Epidermal melanocyte (primary cell): ENCODE data around the gene CHST13.

Experiments
- DNase-seq: peaks from one replicate; pipeline ENCODE4 v3.0.0; 2011; ENCODE audit warnings: low spot score; ENCODE audit not compliant: insufficient read length

Gene CHST13

DNA sequence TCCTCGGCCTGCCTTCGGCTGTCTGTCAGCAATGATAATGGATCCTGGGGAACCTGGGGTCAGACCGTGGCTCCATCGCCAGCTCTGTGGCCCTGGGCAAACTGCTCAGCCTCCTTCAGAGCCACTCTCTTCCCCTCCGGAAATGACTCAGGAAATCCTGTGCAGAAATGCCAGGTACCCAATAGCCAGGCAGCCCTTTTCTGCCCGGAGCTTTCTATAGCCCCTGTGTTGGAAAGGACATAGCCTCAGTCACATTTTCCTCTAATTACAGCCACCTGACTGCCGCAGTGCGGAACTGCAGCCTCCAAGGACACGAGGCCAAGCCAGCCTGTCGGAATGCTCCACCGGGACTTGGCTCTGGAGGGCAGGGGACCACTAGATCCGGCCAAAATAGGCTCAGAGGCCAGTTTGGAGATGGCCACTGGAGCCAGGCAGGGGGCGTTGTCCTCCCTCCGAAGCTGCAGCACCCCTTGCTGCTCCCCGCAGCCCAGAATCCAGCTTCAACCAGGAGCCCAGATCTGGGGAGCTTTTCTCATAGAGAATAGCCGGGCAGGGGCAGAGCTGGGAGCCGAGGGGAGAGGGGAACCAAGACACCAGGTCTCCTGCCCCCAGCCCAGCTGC is 36.7 kb upstream of the CHST13 start:
- DNase-seq, result no peak

DNA sequence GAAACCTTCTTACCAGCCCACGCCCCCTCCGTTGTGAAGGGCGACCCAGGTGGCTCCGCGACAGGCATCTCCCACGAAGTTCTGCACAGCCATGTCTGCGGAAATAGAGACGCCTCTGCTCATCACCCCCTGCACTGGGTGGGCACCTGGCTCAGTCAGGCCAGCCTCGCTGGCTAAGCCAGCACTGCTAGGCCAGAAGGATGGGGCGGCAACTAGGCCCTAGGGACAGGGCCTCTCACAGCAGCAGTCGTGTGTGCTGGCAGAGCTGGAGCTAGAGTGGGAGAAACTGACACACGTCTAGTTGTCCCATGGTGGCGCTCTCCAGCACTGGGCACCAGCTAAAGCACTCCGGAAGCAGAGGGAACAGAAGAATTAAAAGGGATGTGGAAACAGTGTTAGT is 35.8 kb upstream of the CHST13 start:
- no peak for DNase-seq

DNA sequence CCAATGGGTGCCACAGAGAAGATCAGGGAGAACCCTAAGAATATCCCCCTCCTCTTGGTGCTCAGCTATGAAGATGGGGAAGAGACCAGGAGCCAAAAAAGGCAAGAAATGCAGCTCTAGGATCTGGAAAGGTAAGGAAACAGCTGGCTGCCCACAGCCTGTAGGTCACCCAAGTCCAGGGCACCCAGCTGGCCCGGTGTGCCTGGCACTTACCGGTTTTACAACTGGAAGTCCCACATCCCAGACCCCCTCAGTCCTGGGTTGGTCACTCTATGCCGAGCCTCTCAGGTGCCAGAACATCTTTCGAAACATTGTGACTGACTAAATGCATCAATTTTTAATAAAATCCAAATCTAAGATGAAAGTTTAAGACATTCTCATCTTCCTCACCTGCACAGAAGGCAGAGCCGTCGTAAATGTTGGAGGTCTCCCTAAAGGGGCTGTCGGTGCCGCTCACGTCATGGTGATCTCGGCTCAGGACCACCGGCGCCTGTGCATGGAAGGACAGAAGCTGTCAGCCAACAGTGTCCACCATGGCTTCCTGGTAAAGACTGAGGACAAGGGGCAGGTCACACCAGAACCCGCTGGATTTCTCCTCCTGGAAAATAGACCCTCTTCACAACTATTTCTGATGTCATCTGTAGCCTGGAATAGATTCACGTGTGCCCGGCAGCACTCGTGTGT is 34.9 kb upstream of the CHST13 start:
- DNase-seq, result no peak

DNA sequence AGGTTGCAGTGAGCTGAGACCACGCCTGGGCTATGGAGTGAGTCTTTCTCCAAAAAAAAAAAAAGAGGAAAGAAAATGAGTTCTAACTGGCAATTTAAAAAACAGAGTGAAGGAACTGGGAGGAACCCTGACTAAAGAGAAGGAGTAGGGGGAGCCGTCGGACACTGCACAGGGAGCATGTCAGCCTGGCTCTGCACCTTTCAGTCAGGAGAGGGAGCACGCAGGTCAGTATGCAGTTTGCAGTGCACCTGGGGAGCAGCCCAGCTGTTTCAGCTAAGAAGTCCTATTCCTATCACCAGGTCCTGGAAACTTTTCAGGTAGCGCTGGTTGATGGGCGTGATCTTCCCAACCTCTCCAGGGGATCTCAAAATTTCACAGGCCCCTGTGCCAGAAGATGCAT is 33.3 kb upstream of the CHST13 start:
- no peak for DNase-seq

- DNase-seq, result no peak
These were observed 32.5 kb upstream of the CHST13 start for GRCh38 chr3:126491221-126492013.

DNA sequence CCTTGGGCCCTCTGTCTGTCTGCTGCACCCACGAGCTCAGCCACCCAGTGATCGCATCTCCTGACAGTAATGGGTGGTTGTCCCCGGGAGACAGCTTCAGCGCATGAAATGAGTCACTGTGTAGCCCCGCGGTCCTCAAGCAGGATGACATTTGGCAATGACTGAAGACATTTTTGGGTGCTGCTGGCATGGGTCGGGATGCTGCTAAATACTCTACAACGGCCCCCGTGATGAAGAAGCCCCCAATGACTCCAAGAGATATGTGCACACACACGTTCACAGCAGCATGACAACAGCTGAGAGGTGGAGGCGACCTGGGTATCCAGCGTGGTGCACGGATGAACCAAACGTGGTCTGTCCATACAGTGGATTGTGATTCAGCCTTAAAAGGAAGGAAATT is 30.9 kb upstream of the CHST13 start:
- no peak for DNase-seq

DNA sequence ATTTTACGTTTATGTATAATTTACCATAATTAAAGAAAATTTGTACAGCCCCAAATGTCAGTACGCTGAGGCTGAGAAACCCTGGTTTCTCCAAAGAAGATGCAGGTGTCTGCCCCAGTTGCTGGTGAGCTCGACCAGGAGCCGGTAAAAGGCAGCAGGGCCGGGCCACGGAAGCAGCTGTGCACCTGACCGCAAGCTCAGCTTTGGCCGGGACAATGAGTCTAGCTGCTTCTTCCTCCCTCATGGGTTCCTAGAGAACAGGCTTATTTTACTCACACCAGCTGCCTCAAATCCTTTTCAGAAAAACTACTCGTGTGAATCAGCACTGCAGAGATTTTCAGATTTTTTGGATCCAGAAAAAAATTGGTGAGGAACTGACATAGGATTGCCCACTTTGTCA is 30.2 kb upstream of the CHST13 start:
- DNase-seq, result no peak

DNA sequence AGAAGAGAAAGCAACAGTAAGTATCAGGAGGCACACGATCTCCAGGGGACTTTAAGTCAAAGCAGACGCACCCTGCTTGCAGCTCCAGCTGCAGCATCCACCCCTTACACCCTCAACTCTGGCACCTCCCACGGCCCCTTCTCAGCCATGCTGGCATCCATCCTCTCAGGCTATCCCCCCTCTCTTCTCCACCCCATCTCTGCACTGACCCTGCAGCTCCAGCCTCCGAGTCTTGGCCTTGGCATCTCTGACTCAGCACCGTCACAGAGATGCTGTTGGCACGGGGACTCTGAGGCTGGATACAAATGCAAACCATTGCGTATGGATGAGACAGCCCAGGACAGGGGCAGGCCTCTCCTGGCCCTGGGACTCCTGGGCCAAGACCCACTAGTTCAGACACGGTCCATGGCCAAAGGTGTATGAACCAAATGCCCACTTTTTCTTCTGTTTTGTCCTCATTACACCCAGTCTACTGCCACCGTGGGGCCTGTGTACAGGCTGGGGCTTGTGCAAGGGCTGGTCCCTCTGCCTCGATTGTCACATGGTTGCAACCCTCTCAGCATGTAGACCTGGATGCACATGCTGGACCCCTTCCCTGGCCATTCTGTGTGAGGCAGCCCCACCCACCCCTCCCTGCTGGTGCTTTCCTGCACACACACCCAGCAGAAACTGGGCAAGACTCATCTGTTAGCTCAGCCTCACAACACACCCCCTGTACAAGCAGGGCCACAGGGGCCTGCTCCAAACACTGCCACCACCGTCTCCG is 29.6 kb upstream of the CHST13 start:
- DNase-seq, result no peak

DNA sequence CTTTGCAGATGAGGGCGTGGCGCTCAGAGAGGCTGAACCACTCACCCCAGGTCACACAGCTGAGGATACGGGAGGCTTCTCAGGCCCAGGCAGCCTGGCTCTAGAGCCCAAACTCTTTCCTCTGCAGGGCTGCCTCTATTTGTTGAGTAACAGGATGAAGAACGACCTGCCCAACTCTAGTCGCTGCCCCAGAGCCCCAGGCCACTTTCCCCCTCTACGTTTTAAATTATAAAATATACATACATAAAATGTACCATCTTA is 29.1 kb upstream of the CHST13 start:
- no peak for DNase-seq

GRCh38 chr3:126495786-126496185 is 28.2 kb upstream of the CHST13 start:
- no peak for DNase-seq

DNA sequence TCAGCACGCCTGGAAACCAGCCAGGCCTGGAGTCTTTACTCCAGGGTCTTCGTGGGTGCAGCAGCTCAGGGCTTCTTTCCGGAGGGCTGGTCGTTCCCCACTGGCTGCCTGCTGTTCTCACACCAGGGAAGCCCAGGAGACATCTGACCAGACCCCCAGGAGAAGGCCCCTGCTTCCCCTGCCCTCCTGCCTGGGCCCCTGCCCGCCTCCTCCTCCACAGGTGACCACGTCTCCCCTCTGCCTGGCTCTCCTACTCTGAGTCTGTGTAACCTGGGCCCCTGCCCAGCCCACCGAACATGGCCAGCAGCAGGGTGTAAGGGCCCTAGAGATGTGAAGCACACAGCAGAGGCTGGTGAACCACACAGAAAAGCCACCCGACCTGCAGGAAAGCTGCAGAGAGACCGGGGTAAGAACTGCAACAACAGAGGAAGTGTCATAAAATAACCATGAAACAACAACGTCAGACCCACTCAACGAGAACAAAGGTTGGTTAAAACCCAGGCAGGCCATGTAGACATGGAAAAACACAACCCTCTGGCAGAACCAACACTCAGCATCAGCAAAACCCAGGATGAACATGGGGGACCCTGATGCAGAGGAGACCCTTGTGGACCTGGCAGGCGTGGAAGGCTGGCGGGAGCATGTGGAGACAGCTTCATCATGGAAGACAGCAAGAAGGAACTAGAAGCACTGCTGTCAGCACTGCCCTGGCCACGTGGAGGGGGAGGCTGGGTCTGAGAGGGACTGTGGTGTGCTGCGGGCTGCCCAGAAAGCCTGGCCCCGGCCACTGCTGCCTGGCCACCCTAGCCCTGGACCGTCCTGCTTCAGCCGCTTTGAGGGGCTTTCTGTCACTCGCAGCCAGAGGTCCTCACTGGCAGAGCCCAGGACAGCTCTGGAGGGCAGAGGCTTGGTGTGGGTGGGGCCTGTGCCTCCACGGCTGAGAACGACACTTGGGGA is 26.8 kb upstream of the CHST13 start:
- DNase-seq, result no peak

DNA sequence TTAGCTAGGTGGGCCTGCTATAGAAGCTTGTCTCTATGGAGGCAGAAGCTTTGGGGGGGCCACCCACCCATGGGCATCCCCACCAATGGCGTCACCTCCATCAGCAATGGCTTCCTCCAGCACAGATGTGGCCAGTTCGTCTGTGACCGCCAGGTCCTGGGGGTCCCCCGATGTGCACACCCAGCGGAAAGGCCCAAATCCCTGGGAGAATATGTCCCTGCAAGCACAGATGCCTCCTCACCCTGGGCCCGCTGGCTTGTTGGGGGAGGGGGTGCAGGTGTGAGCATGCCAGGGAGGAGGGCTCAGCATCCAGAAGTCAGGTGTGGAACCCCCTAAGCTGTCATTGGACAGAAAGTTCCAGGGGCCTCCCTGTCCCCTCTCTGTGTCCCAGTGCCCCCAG is 26.0 kb upstream of the CHST13 start:
- no peak for DNase-seq

GRCh38 chr3:126498461-126498860 is 25.5 kb upstream of the CHST13 start:
- DNase-seq, result no peak

- DNase-seq, result no peak
These were observed 25.0 kb upstream of the CHST13 start for GRCh38 chr3:126498929-126499328.

GRCh38 chr3:126499401-126499800 is 24.6 kb upstream of the CHST13 start:
- no peak for DNase-seq

GRCh38 chr3:126500016-126500415 is 23.9 kb upstream of the CHST13 start:
- DNase-seq, result no peak

DNA sequence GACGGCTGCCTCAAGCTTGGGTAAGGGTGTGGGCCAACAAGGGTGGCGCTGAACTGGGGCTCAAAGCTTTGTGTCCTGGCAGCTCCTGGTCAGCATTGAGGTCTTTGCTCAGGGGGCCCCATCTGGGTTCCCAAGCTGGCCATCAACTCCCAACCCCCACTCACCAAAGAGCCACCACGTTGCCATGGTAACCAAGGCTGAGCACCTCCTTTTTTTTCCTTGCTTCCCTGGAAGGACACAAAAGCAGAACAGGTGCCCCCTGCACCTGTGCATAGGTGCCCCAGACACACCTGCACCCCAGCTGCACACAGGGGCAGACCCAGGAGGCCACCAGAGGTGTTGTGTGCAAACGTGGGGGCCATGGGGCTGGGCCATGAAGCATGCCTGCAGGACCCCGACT is 22.9 kb upstream of the CHST13 start:
- DNase-seq, result no peak

DNA sequence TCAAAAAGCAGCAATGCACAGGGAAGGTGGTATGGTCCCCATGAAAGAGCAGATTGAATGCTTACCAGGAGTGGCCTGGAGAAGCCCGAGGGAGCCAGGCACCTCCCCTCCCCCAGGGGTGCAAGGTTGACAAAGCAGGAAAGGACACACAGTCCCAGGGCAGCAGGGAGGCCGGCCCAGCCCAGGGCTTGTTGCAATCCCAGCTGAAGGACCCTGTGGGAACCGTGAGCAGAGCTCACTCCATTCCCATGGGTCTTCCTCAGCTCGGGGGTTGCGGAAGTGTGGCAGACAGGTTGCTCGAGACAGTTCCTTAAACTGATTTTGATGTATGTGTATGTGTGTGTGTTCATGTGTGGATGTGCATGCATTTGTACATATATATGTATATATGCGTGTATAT is 22.2 kb upstream of the CHST13 start:
- DNase-seq, result no peak

DNA sequence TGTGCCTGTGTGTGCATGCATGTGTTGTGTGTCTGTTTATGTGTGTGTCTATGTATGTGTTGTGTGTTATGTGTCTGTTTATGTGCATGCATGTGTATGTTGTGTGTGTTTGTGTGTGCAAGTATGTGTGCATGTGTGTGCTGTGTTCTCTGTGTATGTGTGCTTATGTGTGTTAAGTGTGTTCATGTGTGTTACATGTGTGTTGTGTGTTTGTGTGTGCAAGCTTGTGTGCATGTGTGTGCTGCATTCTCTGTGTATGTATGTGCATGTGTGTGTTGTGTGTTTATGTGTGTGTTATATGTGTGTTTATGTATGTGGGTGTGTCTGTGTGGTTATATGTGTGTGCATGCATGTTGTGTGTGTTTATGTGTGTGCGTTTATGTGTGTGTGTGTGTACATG is 21.3 kb upstream of the CHST13 start:
- DNase-seq, result no peak

DNA sequence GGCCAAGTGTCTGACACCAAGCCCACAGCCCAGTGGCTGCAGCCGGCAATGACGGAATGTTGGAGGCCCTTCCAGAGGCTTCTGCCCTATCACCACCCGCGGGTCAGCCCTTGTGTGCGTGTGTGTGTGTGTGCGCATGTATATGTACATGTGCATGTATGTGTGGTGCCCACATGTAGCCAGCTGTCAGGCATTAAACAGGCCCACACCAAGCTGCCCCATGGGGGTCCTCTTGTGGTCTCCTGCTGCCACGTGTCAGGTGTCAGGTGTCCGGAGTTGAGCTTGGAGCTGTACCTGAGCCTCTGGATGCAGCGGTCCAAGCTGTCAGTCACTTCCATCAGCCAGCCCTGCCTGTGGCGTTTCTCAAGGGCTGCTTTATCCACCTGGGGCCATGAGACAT is 20.3 kb upstream of the CHST13 start:
- no peak for DNase-seq

GRCh38 chr3:126507886-126508285 is 16.1 kb upstream of the CHST13 start:
- DNase-seq, result no peak
